ENCODE measurements around the gene JAZF1.

The JAZF1 gene

DNA sequence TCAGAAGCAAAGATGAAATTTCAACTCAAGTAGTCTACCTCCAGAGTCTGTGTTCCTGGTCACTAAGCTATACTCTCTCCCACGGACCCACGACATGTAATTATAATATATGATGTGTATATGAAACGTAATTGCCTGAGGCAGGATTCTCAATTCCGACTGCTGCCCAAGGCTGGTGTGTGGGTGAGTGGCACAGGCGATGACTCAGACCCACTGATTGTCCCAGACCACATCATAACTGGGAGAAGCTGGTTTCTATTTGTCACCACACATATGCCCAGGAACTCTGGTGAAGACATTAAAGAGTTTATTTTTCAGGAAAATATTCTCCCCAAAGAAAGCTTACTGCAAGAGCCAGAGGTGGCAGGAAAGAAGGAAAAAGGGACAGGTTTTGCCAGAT, 219.3 kb downstream of the JAZF1 start:
- peak; percentile 56 to 62 (median 58) for DNase-seq

- DNase-seq: no peak
Measured at GRCh38 chr7:27960415-27960814, 220.2 kb downstream of the JAZF1 start.

GRCh38 chr7:27958933-27959548, 221.6 kb downstream of the JAZF1 start:
- DNase-seq: no peak

DNA sequence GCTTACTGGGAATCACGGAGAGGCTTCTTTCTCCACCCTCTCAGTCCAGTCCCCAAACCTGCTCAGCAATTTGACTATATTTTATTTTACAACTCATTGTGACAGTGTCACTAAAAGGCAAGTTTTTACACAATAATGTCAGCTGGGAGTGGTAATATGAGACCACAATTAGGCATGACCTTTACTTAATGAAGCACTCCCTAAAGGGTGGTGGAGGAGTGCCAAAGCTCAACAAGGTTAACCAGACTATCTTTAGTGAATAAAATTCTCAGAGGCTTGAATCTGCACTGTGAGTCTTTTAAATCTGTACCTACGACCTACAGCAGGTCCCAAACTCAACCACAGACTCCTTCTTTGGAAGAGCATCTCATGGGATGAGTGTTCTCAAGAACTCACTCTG, 225.0 kb downstream of the JAZF1 start:
- DNase-seq: no peak

DNA sequence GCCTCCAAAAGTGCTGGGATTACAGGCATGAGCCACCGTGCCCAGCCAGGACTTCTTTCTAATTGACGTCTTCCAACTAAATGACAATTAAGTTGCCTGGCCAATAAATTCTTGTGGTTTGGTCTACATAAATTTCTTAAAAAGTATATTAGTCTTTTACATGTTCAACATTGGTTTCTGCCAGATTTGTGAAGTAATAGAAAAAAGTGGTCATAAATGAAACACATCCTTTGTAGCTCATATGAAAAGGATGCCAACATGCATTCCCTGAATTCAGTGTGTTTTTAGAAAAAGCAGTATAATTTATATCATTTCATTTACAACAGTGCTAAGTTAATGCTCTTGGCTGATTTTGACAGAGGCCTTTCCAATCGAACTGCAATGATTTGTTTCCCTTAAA, 225.6 kb downstream of the JAZF1 start:
- no peak for DNase-seq

- DNase-seq: no peak
Measured at GRCh38 chr7:27953777-27954176, 226.8 kb downstream of the JAZF1 start.

DNA sequence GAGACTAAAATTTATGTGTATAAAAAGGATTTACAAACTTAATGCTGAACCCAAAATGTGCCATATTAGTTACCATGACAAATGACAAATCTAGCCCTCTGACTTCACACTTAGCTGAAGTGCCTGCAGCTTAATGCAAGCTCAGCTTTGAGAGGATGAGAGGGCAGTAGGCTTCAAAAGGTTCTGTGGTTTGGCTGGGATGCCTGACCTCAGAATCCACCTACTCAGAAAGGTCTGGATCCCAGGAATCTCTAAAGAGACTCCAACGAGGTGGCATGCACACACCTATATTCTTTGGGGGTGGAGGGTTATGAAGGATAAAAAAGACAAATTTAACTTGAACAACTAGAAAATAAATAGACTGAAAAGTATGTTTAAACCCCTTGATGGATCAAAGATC, 227.2 kb downstream of the JAZF1 start:
- DNase-seq: no peak

- no peak for DNase-seq
Measured at GRCh38 chr7:27952456-27953285, 227.9 kb downstream of the JAZF1 start.

- DNase-seq: no peak
Measured at GRCh38 chr7:27950123-27950522, 230.5 kb downstream of the JAZF1 start.

DNA sequence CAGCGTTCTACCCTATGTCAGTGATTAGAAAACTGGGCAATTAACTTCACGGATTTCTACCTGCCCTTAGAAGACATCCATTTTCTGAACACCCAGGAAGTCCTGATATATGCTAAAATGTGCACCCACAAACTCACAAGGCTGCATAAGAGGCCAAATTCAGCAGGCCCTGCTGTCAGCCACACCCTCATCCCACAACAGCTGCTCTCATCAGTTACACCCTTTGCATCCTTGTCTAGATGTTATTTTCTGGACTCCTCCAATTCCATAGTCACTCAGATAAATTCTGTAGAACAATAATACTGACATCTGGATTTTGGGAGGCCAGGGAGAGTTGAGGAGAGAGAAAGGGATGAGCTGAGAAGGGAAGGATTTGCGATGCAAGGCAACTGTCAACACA, 231.7 kb downstream of the JAZF1 start:
- DNase-seq: no peak

- no peak for DNase-seq
Measured at GRCh38 chr7:27947586-27948278, 232.9 kb downstream of the JAZF1 start.

DNA sequence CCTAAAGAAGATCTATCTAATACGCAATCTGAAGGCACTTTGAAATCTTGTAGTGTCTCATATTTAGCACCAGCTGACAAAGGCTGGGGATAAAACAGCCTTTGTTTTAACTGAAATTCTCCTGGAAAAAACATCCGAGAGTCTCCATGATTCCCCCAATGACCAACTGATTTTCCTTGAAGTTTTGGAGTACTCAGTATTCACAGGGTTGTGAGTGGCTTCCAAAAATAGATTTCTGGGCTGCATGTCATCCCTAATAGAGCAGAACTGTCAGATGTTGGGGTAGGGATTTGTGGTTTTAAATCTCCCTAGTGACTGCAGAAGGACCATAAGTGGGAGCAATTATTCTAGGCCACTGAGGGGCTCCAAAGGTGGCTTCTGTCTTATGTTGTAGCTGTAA, 234.2 kb downstream of the JAZF1 start:
- DNase-seq: no peak

DNA sequence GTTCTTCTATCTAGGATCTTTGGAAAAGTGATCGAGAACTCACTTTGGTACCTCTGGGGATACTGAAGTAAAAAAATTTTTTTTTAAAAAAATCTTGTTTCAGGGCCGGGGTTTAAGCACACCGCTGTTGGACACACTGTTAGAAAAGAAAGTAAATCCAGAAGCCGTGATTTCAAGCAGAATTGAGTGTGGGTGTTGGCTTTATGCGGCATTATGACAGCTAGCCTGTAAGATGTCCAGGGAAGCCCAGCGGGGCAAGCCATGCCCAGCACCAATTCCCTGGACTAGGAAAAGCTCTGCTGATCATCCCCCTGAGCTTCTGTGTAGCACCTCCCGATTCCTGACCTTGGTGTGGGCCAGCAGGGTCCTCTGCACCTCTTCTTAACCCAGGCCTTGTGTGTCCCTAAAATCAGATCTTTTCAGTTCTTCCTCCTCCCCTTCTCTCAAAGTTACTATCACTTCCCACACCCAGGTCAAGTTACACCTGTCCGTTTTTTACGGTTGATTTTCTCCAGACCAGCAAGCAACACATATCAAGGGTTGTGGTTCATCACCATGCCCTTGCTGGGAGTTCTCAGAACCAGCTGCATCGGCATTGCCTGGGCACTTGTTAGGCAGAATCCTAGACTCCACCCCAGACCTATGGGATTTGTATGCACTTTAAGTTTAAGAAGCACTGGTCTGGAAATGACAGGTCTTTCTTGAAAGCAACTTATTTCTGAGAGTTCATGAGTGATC, 235.4 kb downstream of the JAZF1 start:
- no peak for DNase-seq

- no peak for DNase-seq
Measured at GRCh38 chr7:27944643-27945042, 236.0 kb downstream of the JAZF1 start.

DNA sequence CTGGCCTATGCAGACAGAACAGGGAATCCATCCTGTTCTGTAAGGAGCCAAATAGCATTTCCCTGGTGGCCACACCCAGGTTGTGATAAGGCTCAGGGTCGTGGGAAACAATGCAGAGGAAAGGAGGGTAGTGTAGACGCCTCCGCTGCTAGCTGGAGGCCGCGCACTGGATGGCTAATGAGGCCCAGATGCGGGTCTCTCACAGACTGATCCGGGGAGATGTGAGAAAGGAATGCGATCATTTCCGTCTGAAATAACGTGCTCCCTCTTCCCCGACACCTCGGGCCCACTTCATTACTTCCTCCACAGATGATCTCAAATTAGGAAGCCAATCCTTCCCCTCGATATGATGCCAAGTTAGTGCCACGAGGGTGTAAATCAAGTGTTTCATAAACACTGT, 237.4 kb downstream of the JAZF1 start:
- no peak for DNase-seq

- DNase-seq: no peak
Measured at GRCh38 chr7:27942711-27943110, 237.9 kb downstream of the JAZF1 start.

- DNase-seq: no peak
Measured at GRCh38 chr7:27941522-27941921, 239.1 kb downstream of the JAZF1 start.

GRCh38 chr7:27940341-27940740, 240.3 kb downstream of the JAZF1 start:
- DNase-seq: no peak

- no peak for DNase-seq
Measured at GRCh38 chr7:27939893-27940292, 240.7 kb downstream of the JAZF1 start.

GRCh38 chr7:27936768-27937102, 243.9 kb downstream of the JAZF1 start:
- no peak for DNase-seq

DNA sequence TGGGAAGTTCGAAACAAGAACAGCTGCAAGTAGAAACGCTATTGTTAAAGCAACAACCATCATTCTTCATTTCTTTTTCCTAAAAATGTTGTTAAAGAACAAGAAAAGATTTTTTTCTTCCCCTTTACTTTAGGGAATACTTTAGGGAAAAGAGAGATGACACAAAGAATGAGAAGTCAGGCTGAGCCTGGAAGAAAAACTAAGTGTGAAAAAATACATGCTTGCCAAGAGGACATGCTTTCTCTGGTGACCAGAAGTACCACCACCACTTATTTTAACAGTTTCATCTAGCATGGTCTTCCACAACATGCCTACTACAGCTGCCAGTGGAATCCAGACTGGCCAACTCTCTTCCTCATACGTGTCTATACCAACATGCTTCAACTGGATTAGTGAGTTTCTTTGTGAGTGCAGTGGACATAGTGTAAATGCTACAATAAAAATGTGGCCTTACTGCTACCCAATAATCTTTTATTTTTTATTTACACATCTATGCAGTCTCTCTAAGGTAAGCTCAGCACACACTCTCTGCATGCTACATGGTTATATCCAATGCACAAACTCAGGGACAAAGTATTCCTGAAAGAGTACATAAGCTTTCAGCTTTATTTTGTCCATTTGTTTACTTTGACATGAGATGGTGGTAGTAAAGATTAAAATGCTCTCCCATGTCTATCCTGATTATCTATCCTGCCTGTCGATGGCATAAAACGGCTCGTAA, 244.4 kb downstream of the JAZF1 start:
- DNase-seq: no peak

- peak in 1 of 3 donors; percentile 4 for DNase-seq
Measured at GRCh38 chr7:27933671-27934565, 246.7 kb downstream of the JAZF1 start.
